GM12878 (cell line): ENCODE results near the gene SRSF12. TPM values are rescaled to one million over a fixed set of nuclear protein-coding genes. Genes with fewer than 3 reads are reported as not detected.

Experiments
- ATF3 ChIP-seq: IDR thresholded peaks from 2 replicates; pipeline ENCODE4 v1.6.1; 2011; ENCODE audit warnings: low read depth, mild to moderate bottlenecking, low read length, moderate library complexity, borderline replicate concordance; ENCODE audit errors: extremely low read depth
- BCL3 ChIP-seq: IDR thresholded peaks from 2 replicates; pipeline ENCODE4 v1.6.1; 2011; ENCODE audit warnings: borderline replicate concordance, low read depth, mild to moderate bottlenecking, moderate library complexity, low read length; ENCODE audit not compliant: insufficient read depth, poor library complexity, severe bottlenecking
- E4F1 ChIP-seq: fragments of 450-650 bp; IDR thresholded peaks from 2 replicates; pipeline ENCODE4 v1.6.1; 2018; ENCODE audit warnings: borderline replicate concordance, mild to moderate bottlenecking; ENCODE audit not compliant: partially characterized antibody
- JUND ChIP-seq: IDR thresholded peaks from 2 replicates; pipeline ENCODE4 v1.6.1; 2012; ENCODE audit warnings: low read depth, mild to moderate bottlenecking, low read length, improper control_type of control experiment, moderate library complexity
- NRF1 ChIP-seq: conservative IDR thresholded peaks from 2 replicates; pipeline ENCODE4 v1.6.1; 2011; ENCODE audit warnings: mild to moderate bottlenecking, low read depth, low read length, improper control_type of control experiment
- RELA ChIP-seq: fragments of 450-650 bp; IDR thresholded peaks from 2 replicates; pipeline ENCODE4 v1.8.0; 2014; ENCODE audit warnings: borderline replicate concordance; ENCODE audit not compliant: partially characterized antibody
- SIN3A ChIP-seq: IDR thresholded peaks from 2 replicates; pipeline ENCODE4 v1.6.1; 2012; ENCODE audit warnings: low read depth, low read length, improper control_type of control experiment
- SMARCA5 ChIP-seq: fragments of 450-650 bp; IDR thresholded peaks from 2 replicates; pipeline ENCODE4 v1.6.1; 2017; ENCODE audit warnings: mild to moderate bottlenecking
- polyA plus RNA-seq, 11 experiments: library from polyadenylated mRNA; depleted of rRNA in 4 of 11; unstranded in 6 of 11; stranded (reverse) in 5 of 11; fragments of >200 nt; fragmentation: Nextera tagmentation in 4 of 11; fragmentation: Illumina TruSeq in 1 of 11; extraction: Ambion mirVana in 4 of 11; extraction: Trizol in 1 of 11; gene quantifications; 1 replicate in 1 of 11; 2 replicates in 10 of 11; pipeline versions ENCODE4 v1.2.1 to v1.2.3, GENCODE V29; 2011 to 2016; ENCODE audit warnings: inconsistent platforms in 2 of 11, missing spikeins in 2 of 11, low read depth in 1 of 11
- small RNA-seq: library from RNA; depleted of rRNA; stranded (forward); fragments of <200 nt; gene quantifications from one replicate; pipeline ENCODE3, GENCODE V24; 2014
- total RNA-seq, 4 experiments: library from RNA; depleted of rRNA in 3 of 4; stranded (reverse); fragments of >200 nt in 3 of 4; fragmentation: Illumina TruSeq in 1 of 4; extraction: Trizol in 1 of 4; gene quantifications; 2 replicates each; pipeline versions ENCODE4 v1.2.1 to v1.2.3, GENCODE V29; 2013 to 2021

The SRSF12 gene
- total and polyA plus RNA-seq, 10 of the 15 experiments (the other 5 are each of a cell fraction or from before 2014, with no cell fraction given) = 0.03 to 0.23 TPM; not detected in 8

GRCh38 chr6:89047473-89047872, 70.4 kb downstream of the SRSF12 start (continued):
- no peak for TF ChIP-seq BCL3
- no peak for TF ChIP-seq E4F1
- TF ChIP-seq SIN3A = no peak
- no peak for TF ChIP-seq JUND
- TF ChIP-seq ATF3 = no peak
- no peak for TF ChIP-seq SMARCA5
- TF ChIP-seq NRF1 = no peak
- TF ChIP-seq RELA = no peak

Small RNAs within 50 kb of the gene (small RNA-seq; reads per million reads assigned to genes)
- gene RN7SL336P (not detected), gene RNU2-61P (not detected)

Other genes starting within 250 kb of the SRSF12 start
- 24.0 and 30.5 TPM in 2 replicates for gene RNGTT, start 154.5 kb downstream of the SRSF12 start, total RNA-seq (2014; rRNA removed)
- 30.4 TPM in 2 replicates for gene RNGTT, start 154.5 kb downstream of the SRSF12 start, total RNA-seq (2014; rRNA removed; fragmentation: Illumina TruSeq; extraction: Trizol)
- gene RNGTT, start 154.5 kb downstream of the SRSF12 start, total RNA-seq (2021) = 18.8 and 21.4 TPM in 2 replicates
- gene RNGTT, start 154.5 kb downstream of the SRSF12 start, polyA plus RNA-seq (2011; rRNA removed) = 20.9 and 29.5 TPM in 2 replicates
- 23.1 and 30.2 TPM in 2 replicates for gene RNGTT, start 154.5 kb downstream of the SRSF12 start, polyA plus RNA-seq (2014; fragmentation: Illumina TruSeq; extraction: Trizol)
- gene RNGTT, start 154.5 kb downstream of the SRSF12 start, polyA plus RNA-seq (2014; fragmentation: Nextera tagmentation; extraction: Ambion mirVana) = 10 to 100 TPM in 1 of 2 experiments, 1 to 10 TPM in 1; 7.7 to 11.0 TPM
- 12.0 and 15.0 TPM in 2 replicates for gene RNGTT, start 154.5 kb downstream of the SRSF12 start, polyA plus RNA-seq (2014; rRNA removed)
- 10 to 100 TPM; 23.2 to 28.2 TPM for gene RNGTT, start 154.5 kb downstream of the SRSF12 start, polyA plus RNA-seq (2016; fragmentation: Nextera tagmentation; extraction: Ambion mirVana)
- gene PNRC1, start 37.3 kb downstream of the SRSF12 start, total RNA-seq (2014; rRNA removed) = 32.0 and 33.1 TPM in 2 replicates
- 42.9 and 43.3 TPM in 2 replicates for gene PNRC1, start 37.3 kb downstream of the SRSF12 start, total RNA-seq (2014; rRNA removed; fragmentation: Illumina TruSeq; extraction: Trizol)
- 66.0 and 70.8 TPM in 2 replicates for gene PNRC1, start 37.3 kb downstream of the SRSF12 start, total RNA-seq (2021)
- 34.3 and 50.5 TPM in 2 replicates for gene PNRC1, start 37.3 kb downstream of the SRSF12 start, polyA plus RNA-seq (2011; rRNA removed)
- gene PNRC1, start 37.3 kb downstream of the SRSF12 start, polyA plus RNA-seq (2014; fragmentation: Illumina TruSeq; extraction: Trizol) = 30.4 and 40.7 TPM in 2 replicates
- gene PNRC1, start 37.3 kb downstream of the SRSF12 start, polyA plus RNA-seq (2014; fragmentation: Nextera tagmentation; extraction: Ambion mirVana) = 1 to 10 TPM; 7.6 to 9.5 TPM
- gene PNRC1, start 37.3 kb downstream of the SRSF12 start, polyA plus RNA-seq (2014; rRNA removed) = 14.7 and 15.7 TPM in 2 replicates
- gene PNRC1, start 37.3 kb downstream of the SRSF12 start, polyA plus RNA-seq (2016; fragmentation: Nextera tagmentation; extraction: Ambion mirVana) = 10 to 100 TPM; 46.7 to 47.5 TPM
- 23.6 and 27.2 TPM in 2 replicates for gene PM20D2, start 28.0 kb upstream of the SRSF12 start, total RNA-seq (2014; rRNA removed)
- 17.3 and 18.0 TPM in 2 replicates for gene PM20D2, start 28.0 kb upstream of the SRSF12 start, total RNA-seq (2014; rRNA removed; fragmentation: Illumina TruSeq; extraction: Trizol)
- gene PM20D2, start 28.0 kb upstream of the SRSF12 start, total RNA-seq (2021) = 14.2 and 14.9 TPM in 2 replicates
- 18.6 and 31.4 TPM in 2 replicates for gene PM20D2, start 28.0 kb upstream of the SRSF12 start, polyA plus RNA-seq (2011; rRNA removed)
- gene PM20D2, start 28.0 kb upstream of the SRSF12 start, polyA plus RNA-seq (2014; fragmentation: Illumina TruSeq; extraction: Trizol) = 18.2 and 23.2 TPM in 2 replicates
- 1 to 10 TPM; 7.8 to 8.3 TPM for gene PM20D2, start 28.0 kb upstream of the SRSF12 start, polyA plus RNA-seq (2014; fragmentation: Nextera tagmentation; extraction: Ambion mirVana)
- 14.3 and 16.1 TPM in 2 replicates for gene PM20D2, start 28.0 kb upstream of the SRSF12 start, polyA plus RNA-seq (2014; rRNA removed)
- gene PM20D2, start 28.0 kb upstream of the SRSF12 start, polyA plus RNA-seq (2016; fragmentation: Nextera tagmentation; extraction: Ambion mirVana) = 10 to 100 TPM; 14.9 to 15.3 TPM
- not detected in 2 replicates for gene GABRR1, start 99.3 kb upstream of the SRSF12 start, total RNA-seq (2014; rRNA removed)
- not detected in 2 replicates for gene GABRR1, start 99.3 kb upstream of the SRSF12 start, total RNA-seq (2014; rRNA removed; fragmentation: Illumina TruSeq; extraction: Trizol)
- not detected in 2 replicates for gene GABRR1, start 99.3 kb upstream of the SRSF12 start, total RNA-seq (2021)
- not detected in 2 replicates for gene GABRR1, start 99.3 kb upstream of the SRSF12 start, polyA plus RNA-seq (2011; rRNA removed)
- gene GABRR1, start 99.3 kb upstream of the SRSF12 start, polyA plus RNA-seq (2014; fragmentation: Illumina TruSeq; extraction: Trizol) = not detected in 2 replicates
- not detected for gene GABRR1, start 99.3 kb upstream of the SRSF12 start, polyA plus RNA-seq (2014; fragmentation: Nextera tagmentation; extraction: Ambion mirVana)
- not detected in 2 replicates for gene GABRR1, start 99.3 kb upstream of the SRSF12 start, polyA plus RNA-seq (2014; rRNA removed)
- not detected for gene GABRR1, start 99.3 kb upstream of the SRSF12 start, polyA plus RNA-seq (2016; fragmentation: Nextera tagmentation; extraction: Ambion mirVana)
- 0.23 and 0.33 TPM in 2 replicates for gene GABRR2, start 197.2 kb upstream of the SRSF12 start, total RNA-seq (2014; rRNA removed)
- gene GABRR2, start 197.2 kb upstream of the SRSF12 start, total RNA-seq (2014; rRNA removed; fragmentation: Illumina TruSeq; extraction: Trizol) = 0.31 and 0.32 TPM in 2 replicates
- gene GABRR2, start 197.2 kb upstream of the SRSF12 start, total RNA-seq (2021) = 0.35 and 0.54 TPM in 2 replicates
- 0.27 and 0.34 TPM in 2 replicates for gene GABRR2, start 197.2 kb upstream of the SRSF12 start, polyA plus RNA-seq (2011; rRNA removed)
- gene GABRR2, start 197.2 kb upstream of the SRSF12 start, polyA plus RNA-seq (2014; fragmentation: Illumina TruSeq; extraction: Trizol) = 0.59 and 0.72 TPM in 2 replicates
- gene GABRR2, start 197.2 kb upstream of the SRSF12 start, polyA plus RNA-seq (2014; fragmentation: Nextera tagmentation; extraction: Ambion mirVana) = not detected
- 0.33 and 0.62 TPM in 2 replicates for gene GABRR2, start 197.2 kb upstream of the SRSF12 start, polyA plus RNA-seq (2014; rRNA removed)
- under 1 TPM; 0.16 to 0.19 TPM for gene GABRR2, start 197.2 kb upstream of the SRSF12 start, polyA plus RNA-seq (2016; fragmentation: Nextera tagmentation; extraction: Ambion mirVana)
- 90.6 and 96.0 TPM in 2 replicates for gene UBE2J1, start 234.7 kb upstream of the SRSF12 start, total RNA-seq (2014; rRNA removed)
- 110 and 114 TPM in 2 replicates for gene UBE2J1, start 234.7 kb upstream of the SRSF12 start, total RNA-seq (2014; rRNA removed; fragmentation: Illumina TruSeq; extraction: Trizol)
- gene UBE2J1, start 234.7 kb upstream of the SRSF12 start, total RNA-seq (2021) = 84.3 and 85.9 TPM in 2 replicates
- 89.5 and 129 TPM in 2 replicates for gene UBE2J1, start 234.7 kb upstream of the SRSF12 start, polyA plus RNA-seq (2011; rRNA removed)
- 120 and 151 TPM in 2 replicates for gene UBE2J1, start 234.7 kb upstream of the SRSF12 start, polyA plus RNA-seq (2014; fragmentation: Illumina TruSeq; extraction: Trizol)
- gene UBE2J1, start 234.7 kb upstream of the SRSF12 start, polyA plus RNA-seq (2014; fragmentation: Nextera tagmentation; extraction: Ambion mirVana) = 10 to 100 TPM; 48.7 to 69.1 TPM
- gene UBE2J1, start 234.7 kb upstream of the SRSF12 start, polyA plus RNA-seq (2014; rRNA removed) = 68.5 and 76.8 TPM in 2 replicates
- gene UBE2J1, start 234.7 kb upstream of the SRSF12 start, polyA plus RNA-seq (2016; fragmentation: Nextera tagmentation; extraction: Ambion mirVana) = 100 to 1,000 TPM; 129 to 131 TPM